Stimulated activated CD8-positive, alpha-beta memory T cell treated with anti-CD3 and anti-CD28 coated beads, Interleukin-12 subunit alpha, Interleukin-12 subunit beta, amount 100 ng/mL, for 4 hours (primary cell): Measurements from ENCODE around the gene MCEE.
"Not testable (repeated sequence)": the region's sequence is repeated elsewhere in the genome, so short reads cannot be mapped to it uniquely, and the experiment has no call there.

ENCODE experiments used
- DNase-seq: peaks from one replicate; pipeline ENCODE4 v3.0.0-alpha.2; 2020; ENCODE audit warnings: low read depth

Gene MCEE

DNA sequence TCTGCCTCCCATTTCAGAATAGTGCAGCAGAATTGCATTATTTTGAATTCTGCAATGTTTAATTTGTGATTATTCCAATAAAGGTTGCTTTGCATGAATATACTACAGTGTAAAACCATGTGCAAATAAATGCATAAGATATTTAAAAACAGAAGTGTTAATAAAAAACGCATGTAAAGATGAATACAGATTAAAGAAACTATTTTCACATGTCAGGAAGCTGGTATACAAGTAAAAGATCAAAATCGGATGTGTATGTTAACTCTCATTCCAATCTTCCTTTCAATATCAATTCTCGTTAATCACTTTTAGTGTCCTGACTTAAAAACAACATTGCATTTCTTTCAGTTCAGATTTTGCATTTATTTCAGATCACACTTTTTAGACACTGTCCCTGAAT is 3.1 kb downstream of the MCEE start:
- no peak for DNase-seq

DNA sequence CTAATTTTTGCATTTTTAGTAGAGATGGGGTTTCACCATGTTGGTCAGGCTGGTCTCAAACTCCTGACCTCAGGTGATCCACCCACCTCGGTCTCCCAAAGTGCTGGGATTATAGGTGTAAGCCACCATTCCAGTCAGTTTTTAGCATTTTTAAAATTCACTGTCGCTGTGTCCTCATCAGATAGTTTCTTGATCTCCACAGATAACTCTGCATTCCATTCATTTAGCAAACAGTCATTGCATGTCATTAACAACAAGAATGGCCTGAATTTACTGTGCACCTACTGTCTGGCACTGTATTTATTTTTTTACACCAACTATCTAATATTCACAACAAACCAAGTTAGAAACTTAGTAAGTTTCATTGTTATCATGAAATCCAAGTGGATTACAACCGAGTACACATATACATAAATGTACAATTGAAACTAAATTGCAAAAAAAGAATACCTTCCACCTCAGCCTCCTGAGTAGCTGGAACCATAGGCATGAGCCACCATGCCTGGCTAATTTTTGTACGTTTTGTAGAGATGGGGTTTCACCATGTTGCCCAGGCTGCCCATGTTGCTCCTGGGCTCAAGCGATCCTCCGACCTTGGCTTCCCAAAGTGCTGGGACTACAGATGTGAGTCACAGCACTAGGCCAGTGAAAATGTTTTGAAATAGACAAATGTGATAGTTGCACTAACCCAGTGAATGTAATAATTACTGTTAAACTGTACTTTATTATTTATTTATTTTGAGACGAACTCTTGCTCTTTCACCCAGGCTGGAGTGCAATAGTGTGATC is 4.3 kb downstream of the MCEE start:
- DNase-seq: no peak

DNA sequence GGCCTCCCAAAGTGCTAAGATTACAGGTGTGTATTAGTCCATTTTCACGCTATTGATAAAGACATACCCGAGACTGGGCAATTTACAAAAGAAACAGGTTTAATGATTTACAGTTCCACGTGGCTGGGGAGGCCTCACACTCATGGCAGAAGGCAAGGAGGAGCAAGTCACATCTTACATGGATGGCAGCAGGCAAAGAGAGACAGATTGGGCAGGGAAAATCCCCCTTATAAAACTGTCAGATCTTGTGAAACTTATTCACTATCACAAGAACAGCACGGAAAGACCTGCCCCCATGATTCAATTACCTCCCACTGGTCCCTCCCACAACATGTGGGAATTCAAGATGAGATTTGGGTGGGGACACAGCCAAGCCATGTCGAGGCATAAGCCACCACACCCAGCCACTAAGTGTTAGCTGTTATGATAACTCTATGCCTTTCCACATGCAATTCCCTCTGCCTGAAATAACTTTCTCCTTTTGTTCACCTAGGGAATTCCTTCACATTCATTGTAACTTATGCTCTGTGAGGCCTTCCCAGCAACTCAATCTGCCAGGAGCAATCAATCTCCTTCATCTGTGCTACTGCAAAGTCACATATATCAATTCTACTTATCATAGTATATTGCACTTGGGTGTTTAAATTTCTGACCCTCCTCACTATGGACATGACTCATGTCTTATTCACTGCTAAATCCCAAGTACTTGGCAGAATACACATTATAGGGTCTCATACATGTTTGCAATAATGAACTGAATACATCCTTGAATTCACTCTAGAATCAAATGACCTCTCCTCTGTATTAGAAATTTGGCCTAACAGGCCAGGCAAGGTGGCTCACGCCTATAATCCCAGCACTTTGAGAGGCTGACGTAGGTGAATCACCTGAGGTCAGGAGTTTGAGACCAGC is 7.4 kb downstream of the MCEE start:
- no peak for DNase-seq

DNA sequence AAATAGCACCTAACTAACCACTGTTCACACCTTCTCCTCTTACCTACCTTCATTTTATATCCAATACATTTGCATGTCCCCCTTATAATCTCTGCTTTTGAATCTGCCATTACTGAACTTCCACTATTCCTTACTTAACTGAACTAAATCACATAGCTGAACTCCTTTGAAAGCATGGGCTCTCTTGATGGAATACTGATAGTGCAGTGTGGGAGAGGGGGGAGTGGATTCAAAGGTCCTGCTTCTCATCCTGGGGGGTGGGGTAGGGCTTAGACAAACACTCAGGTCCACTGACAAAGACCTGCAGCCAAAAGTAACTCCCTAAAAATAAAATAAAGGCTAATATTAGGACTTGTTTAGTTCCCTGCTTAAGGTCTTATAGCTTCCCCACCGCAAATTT is 8.6 kb downstream of the MCEE start:
- no peak for DNase-seq

DNA sequence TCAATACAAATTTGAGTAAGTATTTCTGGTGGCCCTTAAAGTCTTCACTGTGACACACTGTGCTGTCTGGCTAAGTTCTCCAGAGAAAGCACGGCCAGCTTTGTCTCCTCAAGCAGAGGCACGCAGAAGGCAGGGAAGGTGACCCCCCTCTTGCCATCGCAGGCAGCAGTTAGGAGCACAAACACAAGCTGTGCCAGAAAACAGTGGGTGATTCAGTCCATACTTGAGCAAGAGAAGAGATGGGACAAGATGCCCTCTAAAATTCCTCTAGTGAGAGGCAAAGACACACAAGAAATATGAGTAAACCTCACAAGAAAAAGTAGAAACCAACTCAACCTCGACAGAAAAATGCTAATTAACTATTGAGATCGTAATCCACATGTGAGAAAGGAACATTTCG is 9.8 kb downstream of the MCEE start:
- no peak for DNase-seq

DNA sequence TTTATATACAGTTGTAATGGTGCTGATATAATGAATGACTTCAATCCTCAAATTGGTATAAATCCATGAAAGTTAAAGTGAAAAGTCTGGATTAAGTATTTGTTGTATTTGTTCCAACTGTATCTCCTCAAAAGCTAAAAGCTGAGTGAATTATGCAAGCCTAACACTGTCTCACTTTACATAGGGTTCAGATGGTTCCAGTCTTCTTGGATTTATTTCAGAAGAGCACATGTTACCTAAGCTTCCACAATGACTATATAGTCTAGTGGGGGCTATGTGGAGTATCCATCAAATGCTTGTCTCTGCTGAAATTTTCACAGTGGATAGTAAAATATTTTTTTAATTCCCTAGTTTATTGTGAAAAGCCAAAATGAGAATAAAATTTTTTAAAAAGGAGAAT is 13.0 kb downstream of the MCEE start:
- DNase-seq: no peak

DNA sequence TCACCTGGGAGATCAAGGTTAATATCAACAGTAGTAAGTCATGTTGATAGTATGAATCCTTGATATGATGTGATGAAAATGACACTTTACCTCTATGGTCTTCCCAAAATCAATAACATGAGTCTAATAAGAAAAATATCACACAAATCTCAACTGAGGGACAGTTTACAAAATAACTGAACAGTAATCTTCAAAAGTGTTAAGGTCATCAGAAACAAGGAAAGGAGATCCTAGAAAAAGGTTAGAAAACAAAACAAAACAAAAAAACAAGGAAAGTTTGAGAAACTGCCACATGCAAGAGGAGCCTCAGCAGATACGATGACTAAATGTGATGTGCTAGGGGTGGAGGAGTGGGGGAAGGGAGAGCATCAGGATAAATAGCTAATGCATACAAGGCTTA is 16.2 kb downstream of the MCEE start:
- no peak for DNase-seq

DNA sequence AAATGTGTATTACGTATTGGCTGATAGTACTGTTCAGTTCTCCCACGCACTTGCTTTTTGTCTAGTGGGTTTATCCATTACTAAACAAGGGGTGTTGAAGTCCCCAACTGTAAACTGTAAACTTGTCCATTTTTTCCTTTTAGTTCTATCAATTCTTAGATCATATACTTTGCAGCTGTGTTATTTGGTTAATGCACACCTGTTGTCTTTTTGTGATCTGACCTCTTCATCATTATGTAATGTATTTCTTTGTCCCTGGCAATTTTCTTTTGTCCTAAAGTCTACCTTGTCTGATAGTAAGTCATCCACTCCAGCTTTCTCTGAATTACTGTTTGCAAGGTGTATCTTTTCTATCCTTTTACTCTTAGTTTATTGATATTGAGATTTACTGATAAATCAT is 21.9 kb downstream of the MCEE start:
- DNase-seq: no peak

DNA sequence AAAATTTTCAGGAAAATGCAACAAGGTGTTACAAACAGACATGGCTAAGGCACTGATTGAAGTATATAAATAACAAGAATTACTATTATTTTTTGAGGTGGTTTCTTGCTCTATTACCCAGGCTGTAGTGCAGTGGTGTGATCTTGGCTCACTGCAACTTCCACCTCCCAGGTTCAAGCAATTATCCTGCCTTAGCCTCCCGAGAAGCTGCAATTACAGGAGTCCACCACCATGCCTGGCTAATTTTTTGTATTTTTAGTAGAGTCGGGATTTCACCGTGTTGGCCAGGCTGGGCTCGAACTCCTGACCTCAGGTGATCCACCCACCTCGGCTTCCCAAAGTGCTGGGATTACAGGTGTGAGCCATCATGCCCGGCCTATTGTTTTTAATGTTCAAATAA is 23.6 kb downstream of the MCEE start:
- DNase-seq: not testable (repeated sequence)

DNA sequence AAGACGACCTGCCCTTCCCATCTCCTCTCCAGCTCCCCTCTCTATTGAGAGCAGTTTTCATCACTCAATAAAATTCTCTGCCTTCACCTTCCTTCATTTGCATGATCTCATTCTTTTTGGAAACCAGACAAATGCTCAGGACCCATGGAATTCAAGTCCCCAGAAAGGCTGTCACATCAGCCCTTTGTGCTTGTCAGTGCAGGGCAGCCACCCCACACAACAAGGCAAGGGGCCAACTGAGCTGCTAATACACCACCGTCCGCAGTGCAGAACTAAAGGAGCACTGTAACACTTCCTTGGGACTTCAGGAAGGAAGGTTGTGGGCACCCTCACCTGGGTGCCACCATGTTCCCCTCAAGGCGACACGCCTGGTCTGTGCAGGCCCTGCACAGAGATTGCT is 26.2 kb downstream of the MCEE start:
- no peak for DNase-seq

DNA sequence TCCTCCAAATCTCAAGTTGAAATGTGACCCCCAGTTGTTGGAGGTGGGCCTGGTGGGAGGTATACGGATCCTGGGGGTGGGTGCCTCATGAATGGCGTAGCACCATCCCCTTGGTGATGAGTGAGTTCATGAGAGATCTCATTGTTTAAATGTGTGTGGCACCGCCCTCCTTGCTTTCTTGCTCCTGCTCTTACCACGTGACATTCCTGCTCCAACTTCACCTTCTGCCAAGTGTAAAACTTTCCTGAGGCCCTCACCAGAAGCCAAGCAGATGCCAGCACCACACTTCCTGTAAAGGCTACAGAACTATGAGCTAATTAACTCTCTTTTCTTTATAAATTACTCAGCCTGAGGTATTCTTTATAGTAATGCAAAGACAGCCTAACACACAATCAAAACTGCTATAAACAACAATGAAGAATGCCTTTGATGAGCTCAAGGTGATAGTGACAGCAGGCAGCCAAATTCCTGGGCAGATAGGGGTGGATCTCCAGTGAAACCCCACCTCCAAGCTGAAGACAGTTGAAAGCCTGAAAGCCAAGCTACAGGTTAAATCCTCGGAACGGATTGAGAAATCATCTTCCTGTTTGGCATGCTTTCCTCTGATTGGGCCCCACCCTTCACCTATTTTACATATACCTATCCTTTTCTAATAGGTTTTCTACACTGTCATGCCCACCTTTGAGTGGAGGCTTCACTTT is 26.9 kb downstream of the MCEE start:
- DNase-seq: no peak

DNA sequence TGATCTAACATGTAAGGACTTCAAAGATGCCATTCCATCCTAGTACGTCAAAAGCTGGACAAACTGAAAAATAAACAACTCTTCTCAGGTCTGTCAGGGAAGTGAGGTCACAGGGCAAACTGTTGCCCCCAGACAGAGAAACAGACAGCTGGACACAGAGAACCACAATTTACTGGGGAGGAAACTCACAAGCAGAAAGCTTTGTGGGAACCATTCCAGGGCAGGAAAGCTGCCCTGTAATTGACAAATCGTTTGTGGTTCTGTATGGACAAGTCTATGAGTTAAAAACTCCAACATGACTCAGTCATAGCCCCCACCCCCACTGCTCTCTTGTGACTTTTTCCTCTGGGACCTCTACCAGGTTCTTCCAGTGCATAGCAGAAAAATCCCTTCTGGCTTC is 28.4 kb downstream of the MCEE start:
- DNase-seq: no peak

DNA sequence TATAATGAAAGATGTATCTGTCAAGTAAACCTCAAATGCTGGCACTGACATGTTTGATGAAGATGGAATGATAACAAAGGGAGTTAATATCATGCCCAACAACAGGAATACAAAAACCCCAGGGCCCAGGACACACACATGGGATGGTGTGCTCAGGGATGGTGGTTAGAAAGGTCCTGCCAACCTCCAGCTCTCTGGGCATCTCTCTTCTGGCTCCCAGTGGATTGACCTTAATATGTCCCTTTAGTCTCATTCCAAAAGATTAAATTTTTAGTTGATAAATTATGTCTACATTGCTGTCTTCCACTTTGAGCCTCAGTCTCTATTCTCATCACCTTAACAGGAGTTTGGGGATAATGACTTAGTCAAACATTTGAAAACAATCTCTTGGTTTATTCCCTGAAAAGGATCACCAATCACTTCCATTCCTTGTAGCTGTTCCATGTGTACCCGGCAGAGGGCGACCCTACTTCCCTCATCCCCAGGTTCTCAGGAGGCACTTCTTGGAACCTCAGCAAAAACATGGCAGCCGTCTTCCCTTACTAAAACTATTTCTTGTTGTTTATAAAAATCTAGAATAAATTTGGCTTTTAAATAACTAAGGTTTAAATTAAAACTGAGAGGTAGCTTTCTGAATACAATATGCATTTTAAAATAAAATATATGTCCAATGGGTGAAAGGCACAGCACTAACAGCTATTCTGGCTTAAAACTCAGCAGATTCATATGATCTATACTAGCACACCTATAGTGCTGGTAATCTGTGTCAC is 29.6 kb downstream of the MCEE start:
- DNase-seq: no peak

DNA sequence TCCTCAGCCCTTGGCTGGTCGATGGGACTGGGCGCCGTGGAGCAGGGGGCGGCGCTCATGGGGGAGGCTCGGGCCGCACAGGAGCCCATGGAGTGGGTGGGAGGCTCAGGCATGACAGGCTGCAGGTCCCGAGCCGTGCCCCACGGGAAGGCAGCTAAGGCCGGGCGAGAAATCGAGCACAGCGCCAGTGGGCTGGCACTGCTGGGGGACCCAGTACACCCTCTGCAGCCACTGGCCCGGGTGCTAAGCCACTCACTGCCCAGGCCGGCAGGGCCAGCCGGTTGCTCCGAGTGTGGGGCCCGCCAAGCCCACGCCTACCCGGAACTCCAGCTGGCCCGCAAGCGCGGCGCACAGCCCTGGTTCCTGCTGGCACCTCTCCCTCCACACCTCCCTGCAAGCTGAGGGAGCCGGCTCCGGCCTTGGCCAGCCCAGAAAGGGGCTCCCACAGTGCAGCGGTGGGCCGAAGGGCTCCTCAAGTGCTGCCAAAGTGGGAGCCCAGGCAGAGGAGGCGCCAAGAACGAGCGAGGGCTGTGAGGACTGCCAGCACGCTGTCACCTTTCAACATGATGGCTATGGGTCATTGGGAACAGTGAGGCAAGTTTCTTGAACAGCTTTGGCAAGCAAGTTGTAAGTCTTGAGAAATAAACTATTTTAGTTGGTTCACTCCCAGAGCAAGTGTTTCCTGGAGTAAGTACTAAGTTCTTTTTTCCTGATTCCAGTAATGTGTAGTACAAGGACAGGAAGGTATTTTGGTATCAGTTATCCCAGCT is 37.4 kb downstream of the MCEE start:
- not testable (repeated sequence) for DNase-seq

DNA sequence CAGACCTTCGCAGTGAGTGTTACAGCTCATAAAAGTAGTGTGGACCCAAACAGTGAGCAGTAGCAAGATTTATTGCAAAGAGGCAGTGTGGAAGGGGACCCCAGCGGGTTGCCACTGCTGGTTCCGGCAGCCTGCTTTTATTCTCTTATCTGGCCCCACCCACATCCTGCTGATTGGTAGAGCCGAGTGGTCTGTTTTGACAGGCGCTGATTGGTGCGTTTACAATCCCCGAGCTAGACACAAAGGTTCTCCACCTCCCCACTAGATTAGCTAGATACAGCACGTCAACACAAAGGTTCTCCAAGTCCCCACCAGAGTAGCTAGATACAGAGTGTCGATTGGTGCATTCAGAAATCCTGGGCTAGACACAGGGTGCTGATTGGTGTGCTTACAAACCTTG is 38.2 kb downstream of the MCEE start:
- not testable (repeated sequence) for DNase-seq

DNA sequence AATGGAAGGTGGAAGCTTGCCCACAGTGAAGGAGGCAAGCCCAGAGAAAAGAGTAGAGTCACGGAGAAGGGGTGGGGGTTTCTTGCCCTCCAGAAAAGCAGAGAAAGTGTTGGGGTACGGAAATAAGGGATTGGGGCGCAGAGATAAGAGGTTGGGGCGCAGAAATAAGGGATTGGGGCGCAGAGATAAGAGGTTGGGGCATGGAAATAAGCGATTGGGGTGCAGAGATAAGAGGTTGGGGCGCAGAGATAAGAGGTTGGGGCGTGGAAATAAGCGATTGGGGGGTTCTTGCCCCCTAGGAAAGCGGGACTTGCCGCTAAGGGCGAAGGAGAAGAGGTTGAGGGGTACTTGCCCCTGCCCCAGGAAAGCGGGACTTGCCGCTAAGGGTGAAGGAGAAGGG is 40.6 kb downstream of the MCEE start:
- DNase-seq: not testable (repeated sequence)

DNA sequence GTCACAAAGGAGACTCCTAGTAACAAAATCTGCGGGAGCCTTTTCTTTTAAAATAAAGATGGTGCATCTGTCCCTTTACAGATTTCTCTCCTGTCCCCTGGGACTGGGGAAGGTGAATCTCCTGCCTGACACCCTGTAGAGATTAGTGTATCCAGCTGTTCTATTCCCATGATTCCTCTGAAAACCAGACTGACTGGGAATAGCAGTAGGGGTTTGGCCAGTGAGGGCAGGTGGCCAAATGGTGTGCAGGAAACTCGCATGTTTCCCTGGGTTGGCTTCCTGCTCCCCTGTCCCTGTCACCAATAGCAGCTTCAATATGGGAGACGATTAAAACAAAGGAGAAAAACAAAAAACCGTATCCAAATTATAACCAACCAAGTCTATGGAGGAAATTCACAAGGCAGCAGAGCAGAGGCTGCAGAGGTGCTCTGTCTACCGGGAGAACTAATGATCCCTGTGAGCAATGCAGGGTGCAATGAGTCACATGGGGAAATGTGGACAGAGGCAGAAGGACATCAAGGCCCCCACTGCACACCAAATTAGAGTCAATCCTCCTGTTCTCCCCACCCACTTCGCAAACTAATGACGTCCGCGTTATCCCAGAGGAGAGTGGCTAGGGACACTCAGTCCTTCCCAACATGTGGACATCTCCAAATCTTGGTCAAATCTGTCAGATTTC is 44.6 kb downstream of the MCEE start:
- not testable (repeated sequence) for DNase-seq

DNA sequence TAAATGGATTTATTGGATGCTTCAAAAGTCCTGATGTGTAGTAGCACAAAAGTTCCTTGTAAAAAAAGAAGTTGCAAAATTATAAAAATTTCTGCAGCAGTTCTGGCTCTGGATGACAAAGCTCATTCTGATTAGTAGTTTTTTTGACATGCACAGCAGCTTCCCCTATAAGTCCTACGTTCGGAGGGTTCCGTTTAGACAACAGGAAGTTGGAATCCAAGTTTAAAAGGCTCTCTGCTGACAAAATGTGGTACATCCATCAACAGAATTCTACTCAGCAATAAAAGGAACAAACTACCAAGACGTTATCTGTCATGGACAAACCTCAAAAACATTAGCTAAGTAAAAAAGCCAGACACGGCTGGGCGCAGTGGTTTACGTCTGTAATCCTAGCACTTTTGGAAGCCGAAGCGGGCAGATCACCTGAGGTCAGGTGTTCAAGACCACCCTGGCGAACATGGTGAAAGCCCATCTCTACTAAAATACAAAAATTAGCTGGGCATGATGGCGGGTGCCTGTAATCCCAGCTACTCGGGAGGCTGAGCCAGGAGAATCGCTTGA is 46.2 kb downstream of the MCEE start:
- not testable (repeated sequence) for DNase-seq

DNA sequence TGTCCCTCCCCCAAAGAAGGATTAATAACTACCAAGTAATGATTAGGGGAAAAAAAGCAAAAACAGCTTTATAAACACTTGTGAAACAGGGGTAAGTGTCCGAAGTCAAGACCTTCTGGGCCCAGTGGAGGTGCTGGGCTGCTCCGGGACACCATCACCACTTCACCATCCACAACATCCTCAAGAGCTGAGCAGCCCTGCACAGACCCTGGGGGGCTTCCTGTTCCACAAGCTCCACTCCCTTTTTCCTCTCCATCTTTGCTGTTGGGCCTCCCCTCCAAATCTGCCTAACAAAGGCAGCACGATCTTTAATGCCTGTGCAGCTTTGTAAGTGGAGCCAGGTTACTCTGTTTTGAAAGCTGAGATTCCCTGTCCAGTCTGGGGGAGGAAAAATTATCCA is 46.7 kb downstream of the MCEE start:
- DNase-seq: not testable (repeated sequence)
